ENCODE measurements around the gene TRIO.
"Not testable (repeated sequence)": the region's sequence is repeated elsewhere in the genome, so short reads cannot be mapped to it uniquely, and the experiment has no call there.

TRIO gene

DNA sequence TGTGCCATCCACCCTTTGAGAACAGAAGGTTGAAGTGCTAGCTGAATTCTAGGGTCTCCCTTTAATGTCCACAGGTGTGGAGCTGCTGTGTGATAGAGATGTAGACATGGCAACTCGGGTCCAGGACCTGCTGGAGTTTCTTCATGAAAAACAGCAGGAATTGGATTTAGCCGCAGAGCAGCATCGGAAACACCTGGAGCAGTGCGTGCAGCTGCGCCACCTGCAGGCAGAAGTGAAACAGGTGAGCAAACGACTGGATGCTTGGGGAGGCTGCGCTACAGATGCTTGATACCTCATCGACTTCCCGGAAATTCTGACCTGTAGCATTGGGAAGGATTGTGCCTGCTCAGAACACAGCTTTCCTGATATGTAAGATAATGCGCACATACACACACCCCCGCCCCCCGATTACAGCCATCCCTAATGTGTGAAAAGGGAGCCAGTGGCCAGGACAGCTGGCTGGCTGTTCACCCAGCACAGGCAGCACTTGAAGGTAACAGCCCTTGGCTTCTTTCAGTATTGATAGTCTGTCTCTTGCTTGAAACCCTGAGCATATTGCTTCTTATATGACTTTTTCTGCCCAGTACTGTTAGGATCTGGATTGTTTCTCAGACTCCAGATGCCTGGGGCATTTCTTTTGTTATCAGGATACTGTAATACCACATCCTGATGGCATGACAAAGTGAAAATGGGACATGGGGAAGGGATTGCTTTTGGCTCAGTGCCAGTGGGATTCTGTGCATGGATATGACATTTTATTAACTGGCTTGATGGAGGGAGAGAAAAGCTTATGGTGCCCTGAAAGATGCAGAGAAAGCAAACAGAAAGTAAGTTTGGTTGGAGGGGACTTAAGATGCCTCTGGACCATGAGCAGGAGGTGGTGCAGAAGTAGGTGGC is 221.7 kb downstream of the TRIO start:
- in situ Hi-C loops (cut with HindIII; ENCODE audit: low pct_ligation_motif_present, low pct_unique_long_range_greater_than_20kb, low sequenced_read_pairs) = no loop called here
- DNase-seq = peak; percentile 29

- DNase-seq = no peak
- in situ Hi-C loops (cut with HindIII; ENCODE audit: low pct_ligation_motif_present, low pct_unique_long_range_greater_than_20kb, low sequenced_read_pairs) = no loop called here
Measured at GRCh38 chr5:14365831-14366430, 222.8 kb downstream of the TRIO start.

- in situ Hi-C loops (cut with HindIII; ENCODE audit: low pct_ligation_motif_present, low pct_unique_long_range_greater_than_20kb, low sequenced_read_pairs) = no loop called here
- DNase-seq = no peak
Measured at GRCh38 chr5:14366763-14367162, 223.6 kb downstream of the TRIO start.

DNA sequence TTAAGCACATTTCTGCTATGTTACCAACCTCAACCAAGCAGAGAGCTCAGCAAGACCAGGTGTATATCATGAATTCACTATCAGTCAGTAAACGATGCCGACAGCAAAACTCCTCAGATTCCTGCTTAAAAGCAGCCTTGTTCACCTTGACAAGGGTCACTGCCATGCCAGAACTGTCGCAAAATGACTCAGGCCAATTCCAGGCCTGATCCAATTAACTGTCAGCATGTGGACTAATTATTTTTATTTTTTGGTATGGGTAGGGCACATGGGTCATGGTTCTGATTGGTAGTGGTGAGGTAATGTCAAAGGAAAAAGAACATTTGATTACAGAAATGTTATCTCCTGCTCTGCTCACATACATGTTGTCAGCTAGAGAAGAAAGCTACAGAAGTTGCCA is 224.2 kb downstream of the TRIO start:
- in situ Hi-C loops (cut with HindIII; ENCODE audit: low pct_ligation_motif_present, low pct_unique_long_range_greater_than_20kb, low sequenced_read_pairs) = no loop called here
- DNase-seq = no peak

- no peak for DNase-seq
- in situ Hi-C loops (cut with HindIII; ENCODE audit: low pct_ligation_motif_present, low pct_unique_long_range_greater_than_20kb, low sequenced_read_pairs) = no loop called here
Measured at GRCh38 chr5:14369780-14370179, 226.6 kb downstream of the TRIO start.

- DNase-seq = no peak
- in situ Hi-C loops (cut with HindIII; ENCODE audit: low pct_ligation_motif_present, low pct_unique_long_range_greater_than_20kb, low sequenced_read_pairs) = no loop called here
Measured at GRCh38 chr5:14370386-14370785, 227.2 kb downstream of the TRIO start.

- in situ Hi-C loops (cut with HindIII; ENCODE audit: low pct_ligation_motif_present, low pct_unique_long_range_greater_than_20kb, low sequenced_read_pairs) = no loop called here
- no peak for DNase-seq
Measured at GRCh38 chr5:14373685-14374084, 230.5 kb downstream of the TRIO start.

- in situ Hi-C loops (cut with HindIII; ENCODE audit: low pct_ligation_motif_present, low pct_unique_long_range_greater_than_20kb, low sequenced_read_pairs) = no loop called here
- DNase-seq = no peak
Measured at GRCh38 chr5:14374100-14374499, 231.0 kb downstream of the TRIO start.

DNA sequence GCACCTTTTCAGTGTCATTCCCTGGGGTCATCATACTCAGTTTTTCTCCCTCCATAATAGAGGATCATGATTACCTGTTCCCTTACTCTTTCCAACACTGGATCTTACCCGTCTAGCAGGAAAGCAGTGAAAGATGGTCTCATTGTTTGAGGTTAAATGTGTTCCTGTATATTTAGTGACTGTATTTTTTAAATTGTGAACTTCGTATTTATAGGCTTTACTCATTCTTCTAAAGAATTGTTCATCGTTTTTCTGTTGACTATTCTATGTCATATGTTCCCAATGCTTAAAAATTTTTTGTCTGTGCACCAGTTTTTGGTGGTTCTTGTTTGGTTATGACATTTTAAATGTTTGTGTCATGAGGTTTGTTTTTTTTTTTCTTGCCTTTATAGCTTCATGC is 233.6 kb downstream of the TRIO start:
- in situ Hi-C loops (cut with HindIII; ENCODE audit: low pct_ligation_motif_present, low pct_unique_long_range_greater_than_20kb, low sequenced_read_pairs) = no loop called here
- no peak for DNase-seq

DNA sequence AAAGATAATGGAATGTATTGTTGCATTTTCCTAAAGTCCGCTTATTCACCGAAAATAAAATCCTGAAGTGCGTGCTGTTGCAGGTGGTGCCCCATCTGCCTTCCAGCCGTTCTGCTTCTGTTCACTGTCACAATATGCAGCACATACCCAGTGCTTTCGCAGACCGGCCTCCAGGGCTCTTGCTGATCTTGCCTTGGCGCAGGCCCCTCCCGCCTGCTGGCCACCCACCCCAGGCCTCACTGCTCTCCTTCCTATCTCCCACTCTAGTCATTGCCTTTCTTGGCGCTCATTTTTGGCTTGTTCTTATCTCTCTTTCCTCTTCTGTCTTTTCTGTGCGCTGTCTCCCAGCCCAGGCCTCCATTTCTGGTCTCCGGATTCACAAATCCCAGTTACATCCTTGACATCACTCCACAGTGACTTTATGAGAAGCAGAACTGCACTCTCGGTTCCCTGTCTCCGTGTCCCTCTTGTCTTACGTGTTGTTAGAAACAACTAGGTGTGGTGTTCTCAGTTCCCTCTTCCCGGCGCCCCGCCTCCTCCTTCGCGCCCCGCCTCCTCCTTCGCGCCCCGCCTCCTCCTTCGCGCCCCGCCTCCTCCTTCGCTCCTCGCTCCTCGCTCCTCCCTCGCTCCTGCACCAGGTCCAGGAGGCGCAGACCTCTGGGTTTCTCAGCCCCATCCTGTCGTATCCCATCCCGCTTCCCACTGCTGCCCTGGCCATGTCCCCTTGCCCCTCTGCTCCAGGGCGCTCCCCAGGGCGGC is 236.8 kb downstream of the TRIO start:
- in situ Hi-C loops (cut with HindIII; ENCODE audit: low pct_ligation_motif_present, low pct_unique_long_range_greater_than_20kb, low sequenced_read_pairs) = no loop called here
- DNase-seq = no peak

DNA sequence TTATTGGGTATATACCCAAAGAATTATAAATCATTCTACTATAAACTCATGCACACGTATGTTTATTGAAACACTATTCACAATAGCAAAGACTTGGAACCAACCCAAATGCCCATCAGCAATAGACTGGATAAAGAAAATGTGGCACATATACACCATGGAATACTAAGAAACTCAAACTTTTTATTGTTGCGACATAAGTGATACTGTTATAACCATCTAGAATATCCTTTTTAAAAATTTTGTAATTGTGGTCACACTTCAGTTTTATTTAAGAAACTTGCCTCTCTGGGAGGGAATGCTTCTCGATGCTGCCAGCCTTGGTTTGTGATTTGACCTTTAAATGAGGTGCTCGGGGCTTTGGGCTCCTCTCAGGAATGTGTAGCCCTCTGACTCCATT is 237.6 kb downstream of the TRIO start:
- no peak for DNase-seq

DNA sequence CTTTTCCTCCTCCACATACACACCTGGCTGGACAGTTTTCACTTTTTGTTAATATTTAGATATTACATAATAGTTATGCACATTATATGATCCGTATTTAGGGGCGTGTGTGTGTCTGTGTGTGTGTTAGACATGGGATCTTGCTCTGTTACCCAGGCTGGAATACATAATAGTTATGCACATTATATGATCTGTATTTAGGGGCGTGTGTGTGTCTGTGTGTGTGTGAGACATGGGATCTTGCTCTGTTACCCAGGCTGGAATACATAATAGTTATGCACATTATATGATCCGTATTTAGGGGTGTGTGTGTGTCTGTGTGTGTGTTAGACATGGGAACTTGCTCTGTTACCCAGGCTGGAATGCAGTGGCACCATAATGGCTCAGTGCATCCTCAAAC is 239.5 kb downstream of the TRIO start:
- no peak for DNase-seq
- in situ Hi-C loops (cut with HindIII; ENCODE audit: low pct_ligation_motif_present, low pct_unique_long_range_greater_than_20kb, low sequenced_read_pairs) = no loop called here

More for the DNA sequence above, 237.6 kb downstream of the TRIO start:
- in situ Hi-C loops (cut with HindIII; ENCODE audit: low pct_ligation_motif_present, low pct_unique_long_range_greater_than_20kb, low sequenced_read_pairs) = no loop called here

DNA sequence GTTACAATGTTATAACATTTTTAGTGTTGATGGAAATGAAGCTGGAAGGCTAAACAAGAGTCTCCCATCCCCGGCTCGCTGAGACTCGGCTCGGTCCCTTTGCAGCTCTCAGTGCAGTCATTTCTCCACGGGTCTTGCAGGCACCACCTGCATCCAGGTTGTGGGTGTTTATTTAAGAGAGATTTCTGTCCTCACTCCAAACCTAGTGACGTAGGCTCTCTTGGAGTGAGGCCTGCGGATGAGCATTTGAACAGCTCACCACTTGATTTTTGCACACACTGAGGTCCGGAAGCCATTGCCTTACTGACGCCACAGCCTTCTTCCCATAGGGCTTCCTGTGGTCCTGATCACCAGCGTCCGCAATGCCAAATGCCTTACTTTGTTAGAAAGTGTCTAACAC is 240.8 kb downstream of the TRIO start:
- no peak for DNase-seq
- in situ Hi-C loops (cut with HindIII; ENCODE audit: low pct_ligation_motif_present, low pct_unique_long_range_greater_than_20kb, low sequenced_read_pairs) = no loop called here

DNA sequence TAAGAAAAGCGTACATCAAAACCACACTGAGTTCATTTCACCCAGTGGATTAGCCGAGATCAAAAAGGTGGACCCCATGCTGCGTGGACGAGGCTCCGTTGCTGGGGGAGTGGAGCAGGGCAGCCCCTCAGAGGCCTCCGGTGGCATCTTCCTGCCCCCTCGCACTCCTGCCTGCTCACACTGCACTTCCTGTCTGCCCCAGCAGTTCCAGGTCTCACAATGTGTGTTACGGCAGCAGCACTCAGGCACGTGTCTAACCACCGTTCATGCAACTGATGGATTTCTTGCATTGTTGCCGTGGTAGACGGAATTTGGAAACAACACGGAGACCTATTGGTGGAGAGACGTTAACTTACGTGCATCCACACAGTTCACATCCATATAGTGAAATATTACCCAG is 241.9 kb downstream of the TRIO start:
- DNase-seq = no peak
- in situ Hi-C loops (cut with HindIII; ENCODE audit: low pct_ligation_motif_present, low pct_unique_long_range_greater_than_20kb, low sequenced_read_pairs) = no loop called here

GRCh38 chr5:14386884-14387624 is 243.9 kb downstream of the TRIO start:
- DNase-seq = no peak
- in situ Hi-C loops (cut with HindIII; ENCODE audit: low pct_ligation_motif_present, low pct_unique_long_range_greater_than_20kb, low sequenced_read_pairs) = no loop called here

- in situ Hi-C loops (cut with HindIII; ENCODE audit: low pct_ligation_motif_present, low pct_unique_long_range_greater_than_20kb, low sequenced_read_pairs) = no loop called here
- DNase-seq = no peak
Measured at GRCh38 chr5:14388741-14389140, 245.6 kb downstream of the TRIO start.

GRCh38 chr5:14392552-14392951 is 249.4 kb downstream of the TRIO start:
- in situ Hi-C loops (cut with HindIII; ENCODE audit: low pct_ligation_motif_present, low pct_unique_long_range_greater_than_20kb, low sequenced_read_pairs); DNase-seq: not testable (repeated sequence)

DNA sequence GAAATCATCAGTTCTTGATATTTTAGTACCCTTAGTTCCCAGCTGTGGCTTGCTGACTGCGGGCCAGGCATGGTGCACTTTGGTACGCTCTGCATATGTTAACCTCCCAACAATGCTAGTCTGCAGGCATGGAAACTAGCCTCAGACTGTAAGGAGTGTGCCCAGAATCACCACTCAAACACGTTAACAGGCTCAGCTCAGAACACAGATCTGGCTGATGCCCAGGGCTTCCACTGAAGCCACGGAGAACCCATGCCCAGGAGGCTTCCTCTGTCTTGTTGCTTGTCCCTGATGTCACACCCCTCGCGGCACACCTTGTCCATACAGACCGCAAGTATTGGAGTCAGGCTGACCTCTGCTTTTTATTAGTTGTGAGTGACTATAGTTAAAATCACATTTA is 251.2 kb downstream of the TRIO start:
- DNase-seq = no peak
- in situ Hi-C loops (cut with HindIII; ENCODE audit: low pct_ligation_motif_present, low pct_unique_long_range_greater_than_20kb, low sequenced_read_pairs) = no loop called here

GRCh38 chr5:14395411-14395810 is 252.3 kb downstream of the TRIO start:
- in situ Hi-C loops (cut with HindIII; ENCODE audit: low pct_ligation_motif_present, low pct_unique_long_range_greater_than_20kb, low sequenced_read_pairs) = no loop called here
- DNase-seq = no peak
